Adrenal gland (tissue), 12 donors: ENCODE data around the gene CAMTA1. TPM values are rescaled to one million over a fixed set of nuclear protein-coding genes. Genes with fewer than 3 reads are reported as not detected.
"Not testable (repeated sequence)": the region's sequence is repeated elsewhere in the genome, so short reads cannot be mapped to it uniquely, and the experiment has no call there.

Experiments used
- DNase-seq, 7 donors: peaks; one replicate each; pipeline ENCODE4 v3.0.0-alpha.2; 2019 to 2020
- H3K27ac ChIP-seq, 5 donors: fragments of 200-600 bp; sonication (generic) in 4 of 5; 1 replicate in 3 of 5; 2 replicates in 2 of 5; pipeline versions ENCODE4 v1.5.1 to v1.8.0; 2016 to 2020; ENCODE audit warnings: mild to moderate bottlenecking in 1 of 5
- H3K27me3 ChIP-seq: fragments of 200-600 bp; 2 replicates; pipeline ENCODE4 v1.8.0; 2021
- H3K36me3 ChIP-seq, 2 donors: fragments of 200-600 bp; replicated peaks in 1 of 2; 1 replicate in 1 of 2; 2 replicates in 1 of 2; pipeline versions ENCODE4 v1.5.1 to v1.8.0; 2018 to 2022
- H3K4me1 ChIP-seq, 2 donors: fragments of 200-600 bp; replicated peaks in 1 of 2; 1 replicate in 1 of 2; 2 replicates in 1 of 2; pipeline versions ENCODE4 v1.5.1 to v1.8.0; 2018 to 2021
- H3K4me3 ChIP-seq, 4 donors: fragments of 200-600 bp; sonication (generic) in 3 of 4; one replicate each; pipeline ENCODE4 v1.5.1; 2016 to 2018
- H3K9me3 ChIP-seq, 3 donors: fragments of 200-600 bp; sonication (generic) in 1 of 3; replicated peaks in 1 of 3; 1 replicate in 2 of 3; 2 replicates in 1 of 3; pipeline versions ENCODE4 v1.5.1 to v1.8.0; 2016 to 2021
- CTCF ChIP-seq, 6 experiments: fragments of 450-650 bp in 4 of 6; fragments of 200-600 bp in 2 of 6; sonication (generic) in 1 of 6; IDR thresholded peaks; 1 replicate in 5 of 6; 2 replicates in 1 of 6; pipeline versions ENCODE4 v1.5.1 to v1.8.0; 2016 to 2021; ENCODE audit warnings: antibody characterized with exemption in 6 of 6, mild to moderate bottlenecking in 2 of 6, moderate library complexity in 1 of 6
- POLR2A ChIP-seq, 2 donors: fragments of 450-650 bp; IDR thresholded peaks; one replicate each; pipeline ENCODE4 v1.6.1; 2017; ENCODE audit warnings: antibody characterized with exemption in 2 of 2, mild to moderate bottlenecking in 2 of 2, moderate library complexity in 1 of 2
- WGBS, 4 donors: extraction: QIAGEN DNeasy Blood & Tissue Kit in 2 of 4; methylation state at CpG; one replicate each; pipeline versions ENCODE4 v1.1.5 to v1.1.7; 2013 to 2017; 5-methylcytosine and 5-hydroxymethylcytosine counted together
- intact Hi-C, 2 donors: fragments of 100-400 bp; cut with DNase I; formaldehyde crosslinking; loops; one replicate each; pipeline versions ENCODE4 v1.14.1 to v1.15.0; 2022 to 2023
- polyA plus RNA-seq, 3 donors: library from polyadenylated mRNA; stranded (reverse); fragments of 200-250 nt in 2 of 3; fragments of 350-450 nt in 1 of 3; fragmentation: Illumina TruSeq in 1 of 3; extraction: RNeasy Lipid Tissue Mini Kit (QIAGEN cat#74804) in 1 of 3; gene quantifications; one replicate each; pipeline ENCODE4 v1.2.3, GENCODE V29; 2013 to 2014
- total RNA-seq, 9 donors: library from RNA; depleted of rRNA in 4 of 9; stranded (reverse); fragments of >200 nt in 4 of 9; fragments of 120-200 nt in 1 of 9; fragmentation: NEBNext Ultra II Directional in 1 of 9; extraction: Animal tissue kit (Norgen Biotek cat#: 25700) in 1 of 9; gene quantifications; one replicate each; pipeline versions ENCODE4 v1.1.0 to v1.2.4, GENCODE V29; 2013 to 2023
- donor health status: healthy with polysubstance abuse.
- donor health status: Bipolar disorder and iron deficiency.
- donor health status: DM: yes; HTN: yes; CAD: no.
- donor health status: DM: no; HTN: no; CAD: no.
- donor health status: DM: no; HTN: no; CAD: no.
- donor health status: DM: yes; HTN: yes; CAD: no.

The CAMTA1 gene
- total and polyA plus RNA-seq, 12 donors, result 62.9 to 141 (median 96.9) TPM

GRCh38 chr1:7407980-7408770, 622.9 kb downstream of the CAMTA1 start:
- DNase-seq, result peak in 2 of 7 donors; percentile 9 to 27
- Histone ChIP-seq H3K27ac (no peak overlapping the region), H3K9me3 (no peaks in the 10 kb centered on the region), H3K27me3 (no peaks in the 10 kb centered on the region), H3K36me3 (no peaks in the 10 kb centered on the region), H3K4me3 (no peak overlapping the region), H3K4me1 (no peaks in the 10 kb centered on the region)
- intact Hi-C loops, result no loop called here
- WGBS, 4 donors, result 89 to 93% (median 91%) methylated on average over 18 to 23 of the region's 23 CpGs
- TF ChIP-seq CTCF (IDR thresholded peaks at IDR 0.05) (no peak), POLR2A (IDR thresholded peaks at IDR 0.05) (no peak)

- Histone ChIP-seq H3K36me3 (no peaks in the 10 kb centered on the region), H3K9me3 (no peaks in the 10 kb centered on the region), H3K27me3 (no peaks in the 10 kb centered on the region), H3K4me3 (no peak overlapping the region), H3K4me1 (no peaks in the 10 kb centered on the region), H3K27ac (no peak overlapping the region)
- TF ChIP-seq CTCF (IDR thresholded peaks at IDR 0.05) (no peak), POLR2A (IDR thresholded peaks at IDR 0.05) (no peak)
- peak in 3 of 7 donors; percentile 9 to 14 (median 11) for DNase-seq
- whole genome bisulfite sequencing, 4 donors, result 80 to 92% (median 84%) methylated on average over 5 of the region's 5 CpGs
- intact Hi-C loops, result no loop called here
Observed at GRCh38 chr1:7408771-7409150, 623.5 kb downstream of the CAMTA1 start.

- no peak overlapping the region for H3K27ac ChIP-seq
- peak in 3 of 7 donors; percentile 4 to 30 (median 6) for DNase-seq
- no peaks in the 10 kb centered on the region for H3K27me3 ChIP-seq
- H3K9me3 ChIP-seq, result no peaks in the 10 kb centered on the region
- H3K4me1 ChIP-seq, result no peaks in the 10 kb centered on the region
- no peak overlapping the region for H3K4me3 ChIP-seq
- intact Hi-C loops, result no loop called here
- WGBS, 4 donors, result 93 to 94% (median 94%) methylated on average over 5 to 8 of the region's 8 CpGs
- TF ChIP-seq POLR2A (IDR thresholded peaks at IDR 0.05), result no peak
- H3K36me3 ChIP-seq, result no peaks in the 10 kb centered on the region
Observed at GRCh38 chr1:7409278-7409677, 624.0 kb downstream of the CAMTA1 start.

- H3K9me3 ChIP-seq, result no peaks in the 10 kb centered on the region
- 76 to 87% (median 80%) methylated on average over 9 to 10 of the region's 10 CpGs for WGBS, 4 donors
- peak in 3 of 7 donors; percentile 2 to 13 (median 2) for DNase-seq
- H3K4me1 ChIP-seq, result no peaks in the 10 kb centered on the region
- intact Hi-C loops, result no loop called here
- H3K36me3 ChIP-seq, result no peaks in the 10 kb centered on the region
- TF ChIP-seq CTCF (IDR thresholded peaks at IDR 0.05) (no peak), POLR2A (IDR thresholded peaks at IDR 0.05) (no peak)
- H3K27me3 ChIP-seq, result no peaks in the 10 kb centered on the region
- H3K27ac ChIP-seq, result no peak overlapping the region
- H3K4me3 ChIP-seq, result no peak overlapping the region
Observed at GRCh38 chr1:7410156-7410555, 624.9 kb downstream of the CAMTA1 start.

GRCh38 chr1:7417618-7418017, 632.4 kb downstream of the CAMTA1 start:
- H3K4me3 ChIP-seq, H3K9me3 ChIP-seq, H3K27me3 ChIP-seq, intact Hi-C loops, H3K27ac ChIP-seq, H3K4me1 ChIP-seq, H3K36me3 ChIP-seq: not testable (repeated sequence)
- peak in 2 of 7 donors; percentile 2 to 27 for DNase-seq
- WGBS, 4 donors, result 78 to 96% (median 92%) methylated on average over 12 of the region's 12 CpGs
